Measurements from ENCODE around the gene FLII. TPM values are rescaled to one million over a fixed set of nuclear protein-coding genes. Genes with fewer than 3 reads are reported as not detected.
A peak's percentile ranks its signal among the peaks of the same experiment; 100 is the strongest.

Gene FLII
- total RNA-seq (2016; rRNA removed; fragmentation: Illumina TruSeq; extraction: Trizol) (130 and 135 TPM in 2 replicates), polyA plus RNA-seq (2011; rRNA removed) (303 and 324 TPM in 2 replicates), polyA minus RNA-seq (2011; rRNA and poly(A)+ RNA removed; ENCODE audit: low replicate concordance) (413 and 442 TPM in 2 replicates), Bru-seq, nascent RNA (percentile 68 among the genes with signal in this experiment), BruChase-seq, experiment 1, labeled RNA remaining after a 6-hour chase (percentile 91 among the genes with signal in this experiment), BruChase-seq, experiment 2, labeled RNA remaining after a 2-hour chase (percentile 81 among the genes with signal in this experiment)
- total RNA-seq (2016; cell fraction: cytosol; rRNA removed; fragmentation: Illumina TruSeq; extraction: Trizol; ENCODE audit: low read depth) = 20.5 and 23.1 TPM in 2 replicates
- 123 and 124 TPM in 2 replicates for total RNA-seq (2016; cell fraction: insoluble cytoplasmic fraction; rRNA removed; fragmentation: Illumina TruSeq; extraction: Trizol)
- total RNA-seq (2016; cell fraction: membrane; rRNA removed; fragmentation: Illumina TruSeq; extraction: Trizol) = 56.6 and 58.5 TPM in 2 replicates
- total RNA-seq (2016; cell fraction: nucleus; rRNA removed; fragmentation: Illumina TruSeq; extraction: Trizol) = 79.3 and 83.0 TPM in 2 replicates
- polyA plus RNA-seq (2011; cell fraction: cytosol; rRNA removed) = 189 and 265 TPM in 2 replicates
- polyA plus RNA-seq (2011; cell fraction: nucleus; rRNA removed) = 685 and 845 TPM in 2 replicates
- 108 and 130 TPM in 2 replicates for polyA plus RNA-seq (2012)
- 15.6 and 17.4 TPM in 2 replicates for polyA plus RNA-seq (2016; cell fraction: cytosol; fragmentation: Illumina TruSeq; extraction: Trizol; ENCODE audit: low read depth)
- polyA plus RNA-seq (2016; cell fraction: insoluble cytoplasmic fraction; fragmentation: Illumina TruSeq; extraction: Trizol; ENCODE audit: low read depth) = 140 and 172 TPM in 2 replicates
- polyA plus RNA-seq (2016; cell fraction: membrane; fragmentation: Illumina TruSeq; extraction: Trizol; ENCODE audit: low read depth) = 37.0 and 39.8 TPM in 2 replicates
- 198 and 202 TPM in 2 replicates for polyA plus RNA-seq (2016; cell fraction: nucleus; fragmentation: Illumina TruSeq; extraction: Trizol; ENCODE audit: insufficient read depth, low read depth)
- polyA minus RNA-seq (2011; cell fraction: cytosol; rRNA and poly(A)+ RNA removed) = 159 and 175 TPM in 2 replicates
- polyA minus RNA-seq (2011; cell fraction: nucleus; rRNA and poly(A)+ RNA removed) = 95.7 and 108 TPM in 2 replicates
- long read RNA-seq, experiment 1, full-length matches to known transcripts = 13 of 62 reads
- long read RNA-seq, experiment 1, partial matches to known transcripts = 31 of 62 reads
- long read RNA-seq, experiment 1, other reads (novel, unspliced or antisense) = 18 of 62 reads
- long read RNA-seq, experiment 2, full-length matches to known transcripts = 29 of 294 reads
- long read RNA-seq, experiment 2, partial matches to known transcripts = 159 of 294 reads
- long read RNA-seq, experiment 2, other reads (novel, unspliced or antisense) = 106 of 294 reads

DNA sequence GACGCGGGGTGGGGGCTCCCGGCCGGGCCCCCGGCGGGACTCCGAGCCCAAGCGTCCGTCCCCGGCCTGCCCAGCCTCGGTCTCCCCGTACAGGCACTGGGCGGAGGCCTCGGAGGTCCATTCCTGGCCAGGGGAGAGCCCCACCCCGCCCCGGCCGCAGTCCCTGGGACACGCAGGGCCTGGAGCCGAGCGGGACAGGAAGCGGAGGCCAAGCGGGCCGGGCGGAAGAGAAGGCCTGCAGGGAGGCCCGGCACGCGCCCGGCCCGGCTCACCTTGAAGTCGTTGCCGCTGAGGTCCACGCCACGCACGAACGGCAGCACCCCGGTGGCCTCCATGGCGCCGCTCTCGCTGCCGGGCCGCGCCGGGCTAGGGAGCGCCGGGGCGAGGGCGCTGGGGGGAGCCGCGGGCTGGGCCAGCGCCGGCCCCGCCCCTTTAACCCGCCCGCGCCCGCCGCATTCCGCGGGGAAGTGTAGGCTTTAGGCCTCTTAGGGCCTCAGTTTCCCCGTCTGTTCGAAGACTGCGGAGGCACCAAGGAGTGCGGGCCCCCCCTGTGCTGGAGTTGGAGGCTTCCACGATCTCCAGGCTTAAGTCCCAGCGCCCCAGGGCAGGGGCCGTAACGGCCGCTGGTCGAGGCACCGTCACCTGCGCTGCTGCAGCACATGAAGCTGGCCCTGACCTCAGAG, at the start of gene FLII:
Gene FLII, minus strand, starts transcription at position 383 of the 683 bp plus-strand sequence. Its CDS starts 48 bp downstream, at position 335.
- H3K36me3 ChIP-seq (replicated peaks in 1 of 2; ENCODE audit: control insufficient read depth in 1 of 2, insufficient read depth in 2 of 2, low read length in 2 of 2) = peaks cover 11 to 34% of the 10 kb centered on the region in 2 experiments; a peak in 4 of 5 replicates
- no peak for FAIRE-seq
- peaks cover 34% of the 10 kb centered on the region for H3K4me1 ChIP-seq (ENCODE audit: insufficient read depth, low read length)
- H3K4me3 ChIP-seq (replicated peaks in 1 of 3; ENCODE audit: insufficient read depth in 1 of 3, low read depth in 2 of 3, low read length in 3 of 3) = peak within 1 kb of the TSS; percentile 67 to 95 (median 87)
- H3K9ac ChIP-seq (ENCODE audit: insufficient read depth, low read depth, low read length) = peak within 1 kb of the TSS; percentile 94
- ChIA-PET CTCF (ENCODE audit: low intra/inter-chr PET ratio, low total read pairs) (no interaction called here), POLR2A (interaction anchor here (0.9 to 2.7 kb wide), 4 partner anchors 9 to 68 kb away, joined by 3 to 7 read pairs (median 5); no protein-coding TSS in a partner anchor)
- intact Hi-C loops (cut with micrococcal nuclease; ENCODE audit: unreplicated experiment) = loop anchor here (5.0 kb wide), 1 partner anchor 59 kb away; the partner anchor contains the start of gene SMCR8
- peak within 1 kb of the TSS; percentile 82 for H3K27ac ChIP-seq (ENCODE audit: extremely low read length, insufficient read depth, low read length)
- peak within 1 kb of the TSS; percentile 89 for H2AFZ ChIP-seq (ENCODE audit: low read length)
- no TSS peak for BruUV-seq (replicated peaks)
- ATAC-seq = peak; percentile 46
- peaks cover 30% of the 10 kb centered on the region for H3K79me2 ChIP-seq (ENCODE audit: insufficient read depth, low read length)
- H3K4me2 ChIP-seq (ENCODE audit: low read depth, low read length) = peak within 1 kb of the TSS; percentile 99
- H3K9me3 ChIP-seq (ENCODE audit: low read length) = no peaks in the 10 kb centered on the region
- H3K27me3 ChIP-seq (ENCODE audit: control insufficient read depth in 1 of 2, insufficient read depth in 2 of 2, low read length in 2 of 2) = no peaks in the 10 kb centered on the region; a peak in 1 of 5 replicates
- 1% methylated on average over 21 of the region's 71 CpGs for WGBS (ENCODE audit: low lambda C conversion rate)
- in situ Hi-C loops (cut with HindIII; ENCODE audit: extremely low pct_ligation_motif_present, low pct_unique_long_range_greater_than_20kb) = loop anchor here (5.0 kb wide), 1 partner anchor 36 kb away; no protein-coding TSS in a partner anchor
- peaks cover 8% of the 10 kb centered on the region; the same call in 1 of the 2 replicates for H4K20me1 ChIP-seq (ENCODE audit: insufficient read depth, low read length)
- peak; percentile 19 for DNase-seq (ENCODE audit: low spot score)
- TF ChIP-seq NFE2 (CRISPR knock-in tag; IDR thresholded peaks at IDR 0.05) (no peak), ZMYM4 (CRISPR knock-in tag; IDR thresholded peaks at IDR 0.05) (0 out of 2 replicates have a peak, but pooled peaks have one; percentile 31), SAP130 (CRISPR knock-in tag; IDR thresholded peaks at IDR 0.05; ENCODE audit: low read depth) (peak; percentile 69), ZNF207 (IDR thresholded peaks at IDR 0.05; ENCODE audit: borderline replicate concordance) (no peak)
- TF ChIP-seq, protein P1, sequence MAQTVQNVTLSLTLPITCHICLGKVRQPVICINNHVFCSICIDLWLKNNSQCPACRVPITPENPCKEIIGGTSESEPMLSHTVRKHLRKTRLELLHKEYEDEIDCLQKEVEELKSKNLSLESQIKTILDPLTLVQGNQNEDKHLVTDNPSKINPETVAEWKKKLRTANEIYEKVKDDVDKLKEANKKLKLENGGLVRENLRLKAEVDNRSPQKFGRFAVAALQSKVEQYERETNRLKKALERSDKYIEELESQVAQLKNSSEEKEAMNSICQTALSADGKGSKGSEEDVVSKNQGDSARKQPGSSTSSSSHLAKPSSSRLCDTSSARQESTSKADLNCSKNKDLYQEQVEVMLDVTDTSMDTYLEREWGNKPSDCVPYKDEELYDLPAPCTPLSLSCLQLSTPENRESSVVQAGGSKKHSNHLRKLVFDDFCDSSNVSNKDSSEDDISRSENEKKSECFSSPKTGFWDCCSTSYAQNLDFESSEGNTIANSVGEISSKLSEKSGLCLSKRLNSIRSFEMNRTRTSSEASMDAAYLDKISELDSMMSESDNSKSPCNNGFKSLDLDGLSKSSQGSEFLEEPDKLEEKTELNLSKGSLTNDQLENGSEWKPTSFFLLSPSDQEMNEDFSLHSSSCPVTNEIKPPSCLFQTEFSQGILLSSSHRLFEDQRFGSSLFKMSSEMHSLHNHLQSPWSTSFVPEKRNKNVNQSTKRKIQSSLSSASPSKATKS (CRISPR knock-in tag; IDR thresholded peaks at IDR 0.05) = no peak
- TF ChIP-seq, protein P2, sequence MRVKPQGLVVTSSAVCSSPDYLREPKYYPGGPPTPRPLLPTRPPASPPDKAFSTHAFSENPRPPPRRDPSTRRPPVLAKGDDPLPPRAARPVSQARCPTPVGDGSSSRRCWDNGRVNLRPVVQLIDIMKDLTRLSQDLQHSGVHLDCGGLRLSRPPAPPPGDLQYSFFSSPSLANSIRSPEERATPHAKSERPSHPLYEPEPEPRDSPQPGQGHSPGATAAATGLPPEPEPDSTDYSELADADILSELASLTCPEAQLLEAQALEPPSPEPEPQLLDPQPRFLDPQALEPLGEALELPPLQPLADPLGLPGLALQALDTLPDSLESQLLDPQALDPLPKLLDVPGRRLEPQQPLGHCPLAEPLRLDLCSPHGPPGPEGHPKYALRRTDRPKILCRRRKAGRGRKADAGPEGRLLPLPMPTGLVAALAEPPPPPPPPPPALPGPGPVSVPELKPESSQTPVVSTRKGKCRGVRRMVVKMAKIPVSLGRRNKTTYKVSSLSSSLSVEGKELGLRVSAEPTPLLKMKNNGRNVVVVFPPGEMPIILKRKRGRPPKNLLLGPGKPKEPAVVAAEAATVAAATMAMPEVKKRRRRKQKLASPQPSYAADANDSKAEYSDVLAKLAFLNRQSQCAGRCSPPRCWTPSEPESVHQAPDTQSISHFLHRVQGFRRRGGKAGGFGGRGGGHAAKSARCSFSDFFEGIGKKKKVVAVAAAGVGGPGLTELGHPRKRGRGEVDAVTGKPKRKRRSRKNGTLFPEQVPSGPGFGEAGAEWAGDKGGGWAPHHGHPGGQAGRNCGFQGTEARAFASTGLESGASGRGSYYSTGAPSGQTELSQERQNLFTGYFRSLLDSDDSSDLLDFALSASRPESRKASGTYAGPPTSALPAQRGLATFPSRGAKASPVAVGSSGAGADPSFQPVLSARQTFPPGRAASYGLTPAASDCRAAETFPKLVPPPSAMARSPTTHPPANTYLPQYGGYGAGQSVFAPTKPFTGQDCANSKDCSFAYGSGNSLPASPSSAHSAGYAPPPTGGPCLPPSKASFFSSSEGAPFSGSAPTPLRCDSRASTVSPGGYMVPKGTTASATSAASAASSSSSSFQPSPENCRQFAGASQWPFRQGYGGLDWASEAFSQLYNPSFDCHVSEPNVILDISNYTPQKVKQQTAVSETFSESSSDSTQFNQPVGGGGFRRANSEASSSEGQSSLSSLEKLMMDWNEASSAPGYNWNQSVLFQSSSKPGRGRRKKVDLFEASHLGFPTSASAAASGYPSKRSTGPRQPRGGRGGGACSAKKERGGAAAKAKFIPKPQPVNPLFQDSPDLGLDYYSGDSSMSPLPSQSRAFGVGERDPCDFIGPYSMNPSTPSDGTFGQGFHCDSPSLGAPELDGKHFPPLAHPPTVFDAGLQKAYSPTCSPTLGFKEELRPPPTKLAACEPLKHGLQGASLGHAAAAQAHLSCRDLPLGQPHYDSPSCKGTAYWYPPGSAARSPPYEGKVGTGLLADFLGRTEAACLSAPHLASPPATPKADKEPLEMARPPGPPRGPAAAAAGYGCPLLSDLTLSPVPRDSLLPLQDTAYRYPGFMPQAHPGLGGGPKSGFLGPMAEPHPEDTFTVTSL (CRISPR knock-in tag; IDR thresholded peaks at IDR 0.05; ENCODE audit: borderline replicate concordance) = 0 out of 2 replicates have a peak, but pooled peaks have one; percentile 14
- TF ChIP-seq, protein P3, sequence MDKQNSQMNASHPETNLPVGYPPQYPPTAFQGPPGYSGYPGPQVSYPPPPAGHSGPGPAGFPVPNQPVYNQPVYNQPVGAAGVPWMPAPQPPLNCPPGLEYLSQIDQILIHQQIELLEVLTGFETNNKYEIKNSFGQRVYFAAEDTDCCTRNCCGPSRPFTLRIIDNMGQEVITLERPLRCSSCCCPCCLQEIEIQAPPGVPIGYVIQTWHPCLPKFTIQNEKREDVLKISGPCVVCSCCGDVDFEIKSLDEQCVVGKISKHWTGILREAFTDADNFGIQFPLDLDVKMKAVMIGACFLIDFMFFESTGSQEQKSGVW (CRISPR knock-in tag; IDR thresholded peaks at IDR 0.05; ENCODE audit: borderline replicate concordance) = no peak

Measured in HepG2 (cell line).